ENCODE data around the gene MUC21.
"Not testable (repeated sequence)": the region's sequence is repeated elsewhere in the genome, so short reads cannot be mapped to it uniquely, and the experiment has no call there.

MUC21 gene

DNA sequence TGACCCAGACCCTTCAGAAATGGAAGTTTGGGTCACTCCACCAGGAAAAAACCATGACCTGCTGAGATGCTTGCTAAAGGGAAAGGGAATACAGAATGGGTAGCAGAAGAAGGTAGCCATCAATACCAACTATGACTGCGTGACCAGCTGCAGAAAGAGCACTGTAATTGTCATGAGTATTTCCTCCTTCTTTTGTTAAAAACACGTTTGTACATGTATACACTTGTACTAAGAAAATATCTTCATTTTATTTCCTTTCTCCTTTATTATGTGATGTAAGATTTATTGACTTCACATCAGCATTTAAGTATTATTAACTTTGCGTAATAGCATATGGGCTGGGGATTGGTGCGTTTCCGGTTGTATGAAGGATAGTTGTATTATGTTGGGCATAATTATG, 12.6 kb upstream of the MUC21 start:
- no peak for DNase-seq

GRCh38 chr6:30972816-30973215, 10.7 kb upstream of the MUC21 start:
- no peak for DNase-seq

DNA sequence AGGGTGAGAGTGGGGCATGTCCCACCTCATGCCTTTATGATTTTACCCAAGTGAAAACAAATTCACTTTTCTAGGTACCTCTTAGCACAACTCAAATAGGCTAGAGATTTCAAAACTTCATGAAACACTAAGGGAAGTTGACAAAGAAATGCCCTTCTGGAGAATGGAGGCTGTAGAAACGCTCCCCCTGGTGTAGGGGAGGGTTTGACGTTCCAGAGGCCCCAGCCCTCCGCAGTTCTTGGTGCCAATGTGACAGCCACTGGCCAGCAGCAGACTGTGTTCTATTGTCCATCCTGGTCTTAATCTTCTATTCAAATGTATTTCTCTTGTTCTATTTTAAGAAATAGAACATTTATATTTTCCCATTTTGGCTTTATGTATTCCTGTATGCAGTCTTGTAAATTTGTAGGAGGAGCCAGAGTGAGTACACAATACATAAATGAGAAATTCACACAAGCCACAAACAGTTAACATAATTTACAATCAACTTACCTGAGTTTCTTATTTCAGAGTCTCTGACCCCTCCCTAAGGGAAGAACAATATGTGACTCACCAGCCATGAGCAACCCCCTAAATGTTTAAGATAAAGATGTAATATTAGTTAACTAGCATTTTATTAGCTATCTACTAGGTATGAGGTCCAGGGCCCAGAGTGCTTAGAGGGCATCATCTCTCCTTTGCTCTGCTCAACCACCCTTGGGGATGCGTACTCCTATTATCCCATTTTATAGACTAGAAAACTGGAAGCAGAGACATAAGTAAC, 8.8 kb upstream of the MUC21 start:
- no peak for DNase-seq

DNA sequence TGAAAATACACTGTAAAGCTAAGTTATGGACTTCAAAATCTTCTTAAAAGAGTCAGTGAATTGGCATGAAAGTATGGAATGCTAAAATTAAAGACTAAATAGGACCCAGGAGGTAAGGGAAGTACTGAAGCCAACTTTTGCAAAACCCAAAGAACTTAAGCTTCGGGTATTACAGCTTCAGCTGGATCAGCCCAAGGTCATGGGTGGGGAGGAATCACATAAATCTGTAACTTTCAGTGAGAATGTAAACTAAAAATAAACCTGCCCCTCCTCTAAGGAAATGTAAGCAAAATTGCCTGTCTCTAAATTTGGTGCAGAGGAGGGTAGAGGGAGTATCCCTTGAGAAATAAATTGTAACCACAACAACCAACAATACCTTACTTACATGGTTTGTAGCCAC, 4.4 kb upstream of the MUC21 start:
- DNase-seq: no peak

DNA sequence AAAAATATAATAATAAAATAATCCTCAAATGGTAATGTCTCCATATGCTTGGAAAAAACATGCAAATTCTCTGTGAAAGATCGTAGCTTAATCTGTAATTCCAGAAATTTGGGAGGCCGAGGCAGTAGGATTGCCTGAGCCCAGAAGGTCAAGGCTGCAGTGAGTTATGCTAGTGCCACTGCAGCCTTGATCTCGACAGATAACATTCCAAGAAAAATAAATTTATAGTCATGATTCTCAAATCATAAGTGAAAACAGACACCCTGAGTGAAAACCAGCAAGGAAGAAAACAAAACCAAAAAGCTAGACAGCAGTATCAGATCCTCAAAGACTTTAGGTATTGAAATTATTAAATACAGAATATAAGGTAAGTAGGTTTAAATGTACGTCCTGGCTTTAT, 3.8 kb upstream of the MUC21 start:
- no peak for DNase-seq

- DNase-seq: peak; percentile 14
These were observed 1.4 kb upstream of the MUC21 start for GRCh38 chr6:30981942-30982772.

GRCh38 chr6:30985490-30985889, 2.0 kb downstream of the MUC21 start:
- DNase-seq: no peak

- DNase-seq: no peak
These were observed 3.8 kb downstream of the MUC21 start for GRCh38 chr6:30987304-30987703.

GRCh38 chr6:30988209-30988825, 4.8 kb downstream of the MUC21 start:
- no peak for DNase-seq

GRCh38 chr6:30990422-30991086, 7.0 kb downstream of the MUC21 start:
- no peak for DNase-seq

- DNase-seq: no peak
These were observed 8.4 kb downstream of the MUC21 start for GRCh38 chr6:30991891-30992290.

- no peak for DNase-seq
These were observed 13.8 kb downstream of the MUC21 start for GRCh38 chr6:30997301-30997700.

DNA sequence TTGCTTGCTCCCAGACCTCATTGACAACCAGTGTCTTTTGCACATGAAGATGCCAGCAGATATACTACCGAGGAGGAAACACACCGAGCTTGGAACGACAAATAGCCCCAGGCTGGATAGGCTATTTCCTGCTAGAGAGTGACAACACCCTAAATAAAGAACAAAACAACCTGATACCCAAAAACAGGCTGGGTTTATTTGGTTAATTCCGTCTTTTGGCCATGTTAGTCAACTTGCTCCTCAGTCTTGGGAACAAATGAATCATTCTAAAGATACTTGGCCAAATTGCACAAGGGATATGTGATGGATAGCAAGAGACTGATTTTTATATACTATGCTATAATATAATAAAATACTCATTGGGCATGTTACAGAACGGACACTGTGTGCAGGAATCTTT, 15.3 kb downstream of the MUC21 start:
- no peak for DNase-seq

- DNase-seq: not testable (repeated sequence)
These were observed 16.7 kb downstream of the MUC21 start for GRCh38 chr6:31000067-31000860.

DNA sequence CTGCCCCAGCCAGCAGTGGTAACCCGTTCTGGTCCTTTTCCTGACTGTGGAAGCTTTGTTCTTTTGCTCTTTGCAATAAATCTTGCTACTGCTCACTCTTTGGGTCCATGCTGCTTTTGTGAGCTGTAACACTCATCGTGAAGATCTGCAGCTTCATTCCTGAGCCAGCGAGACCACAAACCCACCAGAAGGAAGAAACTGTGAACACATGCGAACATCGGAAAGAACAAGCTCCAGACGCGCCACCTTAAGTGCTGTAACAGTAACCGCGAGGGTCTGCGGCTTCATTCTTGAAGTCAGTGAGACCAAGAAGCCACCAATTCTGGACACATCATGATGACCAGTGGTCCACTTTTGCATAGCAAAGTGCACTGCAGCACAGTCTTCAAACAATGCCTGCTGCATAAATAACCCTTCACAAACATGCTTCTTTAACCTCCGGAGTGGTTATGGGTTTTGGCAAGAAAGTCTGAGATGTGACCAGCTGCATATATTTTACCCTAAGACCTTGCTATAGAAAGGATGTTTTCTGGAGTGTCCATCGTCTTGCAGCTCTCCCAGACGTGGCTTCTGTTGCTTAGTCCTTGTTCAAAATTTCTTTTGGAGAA, 17.9 kb downstream of the MUC21 start:
- DNase-seq: no peak

- no peak for DNase-seq
These were observed 19.0 kb downstream of the MUC21 start for GRCh38 chr6:31002471-31002870.

- no peak for DNase-seq
These were observed 21.3 kb downstream of the MUC21 start for GRCh38 chr6:31004794-31005193.

GRCh38 chr6:31005249-31006020, 21.9 kb downstream of the MUC21 start:
- DNase-seq: no peak

GRCh38 chr6:31007694-31008093, 24.2 kb downstream of the MUC21 start:
- no peak for DNase-seq

GRCh38 chr6:31008165-31008564, 24.6 kb downstream of the MUC21 start:
- no peak for DNase-seq

DNA sequence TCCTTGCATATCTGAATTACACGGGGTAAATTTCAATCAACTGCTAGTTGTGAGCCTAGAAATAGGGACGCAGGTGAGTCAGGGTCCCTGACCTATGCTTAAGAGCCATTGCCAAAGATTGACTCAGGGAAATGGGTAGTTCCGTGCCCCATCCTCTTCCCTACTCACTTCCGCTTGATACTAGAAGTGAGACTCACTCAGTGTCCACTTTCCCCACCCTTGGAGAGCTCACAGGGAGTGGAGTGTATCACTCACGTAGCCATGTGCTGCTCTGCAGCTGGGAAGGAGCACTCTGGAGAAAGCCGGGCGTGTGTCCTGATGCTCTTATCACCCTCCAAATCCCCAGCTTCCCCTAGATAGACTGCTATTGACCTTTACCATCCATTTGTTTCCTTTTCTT, 26.2 kb downstream of the MUC21 start:
- no peak for DNase-seq
